GM10266 (cell line): ENCODE measurements around the gene ELFN1.

Experiments
- DNase-seq: peaks from one replicate; pipeline ENCODE4 v3.0.0; 2012; ENCODE audit errors: extremely low spot score
- CTCF ChIP-seq: IDR thresholded peaks from 2 replicates; pipeline ENCODE4 v1.5.1; 2012; ENCODE audit warnings: mild to moderate bottlenecking, low read depth; ENCODE audit not compliant: control insufficient read depth, insufficient read depth; ENCODE audit errors: missing control alignments

ELFN1 gene

DNA sequence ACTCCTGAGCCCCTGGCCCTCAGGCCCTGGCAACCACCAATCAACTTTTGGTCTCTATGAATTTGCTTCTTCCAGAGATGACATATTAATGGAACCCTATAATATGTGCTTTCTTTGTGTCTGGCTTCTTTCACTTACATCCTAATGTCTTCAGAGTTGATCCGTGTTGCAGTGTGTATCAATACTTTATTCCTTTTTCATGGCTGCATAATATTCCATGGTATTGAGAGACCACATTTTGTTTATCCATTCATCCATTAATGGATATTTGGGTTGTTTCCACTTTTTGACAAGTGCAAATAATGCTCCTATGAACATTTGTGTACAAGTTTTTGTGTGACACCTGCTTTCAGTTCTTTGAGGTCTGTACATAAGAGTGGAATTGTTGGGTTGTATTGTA lies 43.3 kb upstream of the ELFN1 start:
- no peak for DNase-seq
- no peak for TF ChIP-seq CTCF

- no peak for DNase-seq
- no peak for TF ChIP-seq CTCF
Observed at GRCh38 chr7:1630700-1631336, 39.3 kb upstream of the ELFN1 start.

GRCh38 chr7:1631678-1632077 lies 38.4 kb upstream of the ELFN1 start:
- no peak for DNase-seq
- no peak for TF ChIP-seq CTCF

DNA sequence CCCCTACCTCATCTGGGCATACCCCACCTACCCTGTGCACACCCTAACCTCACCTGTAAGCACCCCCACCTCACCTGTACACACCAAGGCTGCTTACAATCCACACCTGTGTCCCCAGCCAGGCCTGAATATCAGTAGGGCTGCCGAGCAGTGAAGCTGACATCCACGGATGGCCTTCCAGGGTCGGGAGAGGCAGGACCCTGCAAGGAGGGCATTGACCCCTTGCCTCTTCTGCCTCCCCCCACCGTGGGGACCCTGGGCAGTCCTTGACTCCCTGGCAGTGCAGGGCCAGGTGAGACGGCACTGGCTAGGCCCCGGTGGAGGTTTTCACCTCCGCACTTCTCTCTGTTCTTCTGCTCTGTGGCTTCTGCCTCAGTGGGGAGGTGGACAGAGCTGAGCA lies 37.6 kb upstream of the ELFN1 start:
- no peak for TF ChIP-seq CTCF
- DNase-seq: no peak

DNA sequence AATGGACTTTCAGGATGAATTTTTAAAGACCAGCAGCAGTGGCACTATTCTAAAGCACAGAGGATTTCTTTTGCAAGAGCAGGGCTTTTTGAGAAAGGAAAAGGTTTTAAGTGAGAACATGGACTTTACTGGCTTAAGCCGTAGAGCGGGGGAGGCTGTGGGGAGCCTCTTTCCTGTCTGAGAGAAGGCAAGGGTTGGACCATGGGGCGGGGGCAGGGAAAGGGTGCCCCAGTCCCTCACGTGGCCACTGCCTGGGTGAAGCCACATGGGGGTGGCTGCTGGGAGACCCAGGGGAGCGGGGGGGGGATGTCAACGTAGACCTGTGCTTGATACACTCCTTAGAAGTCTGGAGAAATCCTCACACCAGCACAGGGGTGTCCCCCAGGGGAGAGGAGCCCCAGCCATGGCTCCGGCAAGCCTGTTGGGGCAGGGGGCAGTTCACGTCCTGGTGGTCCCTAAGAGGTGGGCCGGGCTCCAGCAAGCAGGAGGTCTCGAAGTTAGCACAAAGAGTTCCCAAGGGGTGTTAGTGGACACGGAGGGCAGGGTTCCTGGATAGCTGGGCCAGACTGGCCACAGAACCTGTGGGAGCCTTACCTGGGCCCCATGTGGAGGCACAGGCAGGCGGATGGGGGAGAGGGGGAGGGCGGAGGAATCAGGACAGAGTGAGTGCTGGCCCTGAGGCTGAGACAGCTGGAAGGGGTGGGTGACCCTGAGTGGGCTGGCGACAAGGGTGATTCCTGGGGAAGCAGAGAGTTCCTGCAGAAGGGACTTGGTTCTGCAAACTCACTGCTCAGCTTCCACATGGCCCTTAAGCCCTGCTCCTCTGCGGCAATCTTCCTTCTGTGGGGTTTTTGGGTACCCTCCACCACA lies 36.9 kb upstream of the ELFN1 start:
- TF ChIP-seq CTCF: no peak

DNA sequence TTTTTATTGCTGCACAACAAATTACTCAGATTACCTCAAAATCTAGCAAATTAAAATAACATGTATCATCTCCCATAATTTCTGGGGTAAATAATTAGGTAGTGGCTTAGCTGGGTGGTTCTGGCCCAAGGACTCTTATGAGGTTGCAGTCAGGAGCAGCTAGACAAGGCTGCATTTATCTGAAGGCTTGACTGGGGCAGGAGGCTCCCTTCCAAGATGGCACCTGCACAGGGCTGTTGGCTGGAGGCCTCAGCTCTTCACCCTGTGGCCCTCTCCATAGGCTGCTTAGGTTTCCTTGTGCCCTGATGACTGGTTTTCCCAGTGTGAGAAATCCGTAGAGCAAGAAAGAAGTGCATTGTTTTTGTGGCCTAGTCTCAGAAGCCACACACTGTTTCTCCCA lies 34.7 kb upstream of the ELFN1 start:
- DNase-seq: no peak
- no peak for TF ChIP-seq CTCF

More for the DNA sequence above, 36.9 kb upstream of the ELFN1 start:
- DNase-seq: no peak

DNA sequence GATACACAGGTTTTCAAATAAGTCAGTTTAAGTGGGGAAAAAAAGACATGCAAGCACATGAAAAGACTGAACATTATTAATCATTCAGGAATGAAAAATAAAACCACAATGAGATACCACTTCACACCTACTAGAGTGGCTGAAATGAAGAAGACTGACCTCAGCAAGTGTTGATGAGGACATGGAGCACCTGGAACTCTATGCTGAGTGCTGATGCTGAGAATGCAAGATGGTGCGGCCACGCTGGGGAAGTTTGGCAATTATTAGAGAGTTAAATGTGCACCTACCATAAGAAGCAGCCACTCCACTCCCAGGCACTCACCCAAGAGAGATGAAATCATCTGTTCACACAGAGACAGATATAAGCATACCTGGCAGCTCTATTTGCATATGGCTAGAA lies 32.9 kb upstream of the ELFN1 start:
- no peak for TF ChIP-seq CTCF
- no peak for DNase-seq
